GM18867 (cell line): ENCODE data around the gene TRIM54.

ENCODE experiments used
- ATAC-seq: cut with Tn5 transposase; IDR thresholded peaks from one replicate; pipeline ENCODE4 v1.9.1; 2021; ENCODE audit warnings: mild to moderate bottlenecking, moderate library complexity; ENCODE audit not compliant: unreplicated experiment

TRIM54 gene, protein sequence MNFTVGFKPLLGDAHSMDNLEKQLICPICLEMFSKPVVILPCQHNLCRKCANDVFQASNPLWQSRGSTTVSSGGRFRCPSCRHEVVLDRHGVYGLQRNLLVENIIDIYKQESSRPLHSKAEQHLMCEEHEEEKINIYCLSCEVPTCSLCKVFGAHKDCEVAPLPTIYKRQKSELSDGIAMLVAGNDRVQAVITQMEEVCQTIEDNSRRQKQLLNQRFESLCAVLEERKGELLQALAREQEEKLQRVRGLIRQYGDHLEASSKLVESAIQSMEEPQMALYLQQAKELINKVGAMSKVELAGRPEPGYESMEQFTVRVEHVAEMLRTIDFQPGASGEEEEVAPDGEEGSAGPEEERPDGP

DNA sequence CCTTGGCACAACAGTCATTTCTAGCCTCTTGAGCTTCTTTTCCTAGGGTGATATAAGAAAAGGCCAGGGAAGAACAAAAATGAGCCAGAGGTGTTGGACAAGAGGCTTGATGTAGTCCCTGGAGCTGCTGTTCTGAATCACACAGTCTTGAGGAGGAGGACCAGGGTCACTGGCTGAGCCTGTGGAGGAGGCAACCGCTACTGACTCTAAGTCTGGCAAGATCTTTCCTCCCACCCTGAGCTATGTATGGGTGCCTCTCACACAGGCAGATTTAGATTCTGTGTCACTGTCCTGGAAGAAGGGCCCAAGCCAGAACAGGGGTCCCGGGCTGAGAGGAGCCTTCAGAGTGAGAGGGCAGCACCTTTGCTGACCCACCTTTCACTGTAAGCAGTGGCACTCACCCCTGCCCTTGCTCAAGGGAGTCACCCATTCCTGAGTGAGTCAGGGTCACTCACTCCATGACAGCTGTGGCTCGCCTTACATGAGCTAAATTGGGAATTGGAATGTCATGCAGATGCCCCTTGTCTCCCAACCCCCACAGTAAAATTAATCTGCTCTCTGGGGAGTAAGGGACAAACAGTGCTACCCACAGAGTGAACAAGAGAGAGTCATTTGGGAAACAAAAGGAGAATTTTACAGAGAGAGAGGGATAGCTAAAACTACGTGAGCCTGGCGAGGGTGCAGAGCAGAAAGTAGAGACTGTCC is at the start of gene TRIM54:
Gene TRIM54, plus strand, starts transcription at position 575 of the 705 bp plus-strand sequence. CDS start 303 bp downstream, outside the sequence.
- ATAC-seq = no peak

GRCh38 chr2:27233341-27233740 is 48.9 kb upstream of the TRIM54 start:
- ATAC-seq = no peak

- no peak for ATAC-seq
Measured at GRCh38 chr2:27236136-27236535, 46.1 kb upstream of the TRIM54 start.

DNA sequence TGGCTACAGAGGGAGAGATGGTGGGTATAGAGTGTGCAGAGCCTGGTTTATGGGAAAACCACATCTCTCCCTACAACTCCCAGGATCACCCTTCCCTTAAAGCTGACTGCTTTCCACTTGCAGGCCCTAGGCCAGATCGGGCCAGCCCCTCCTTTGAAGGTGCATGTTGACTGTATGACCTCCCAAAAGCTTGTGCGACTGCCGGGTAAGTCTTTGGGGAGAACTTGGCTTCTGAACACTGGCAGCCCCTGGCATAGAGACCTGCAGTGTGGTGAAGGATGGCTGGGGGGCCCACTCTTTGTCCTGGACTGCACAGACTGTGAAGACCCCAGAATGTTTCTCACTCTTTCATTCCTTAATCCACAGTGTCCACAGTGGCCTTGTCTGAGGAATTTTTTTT is 45.6 kb upstream of the TRIM54 start:
- no peak for ATAC-seq

DNA sequence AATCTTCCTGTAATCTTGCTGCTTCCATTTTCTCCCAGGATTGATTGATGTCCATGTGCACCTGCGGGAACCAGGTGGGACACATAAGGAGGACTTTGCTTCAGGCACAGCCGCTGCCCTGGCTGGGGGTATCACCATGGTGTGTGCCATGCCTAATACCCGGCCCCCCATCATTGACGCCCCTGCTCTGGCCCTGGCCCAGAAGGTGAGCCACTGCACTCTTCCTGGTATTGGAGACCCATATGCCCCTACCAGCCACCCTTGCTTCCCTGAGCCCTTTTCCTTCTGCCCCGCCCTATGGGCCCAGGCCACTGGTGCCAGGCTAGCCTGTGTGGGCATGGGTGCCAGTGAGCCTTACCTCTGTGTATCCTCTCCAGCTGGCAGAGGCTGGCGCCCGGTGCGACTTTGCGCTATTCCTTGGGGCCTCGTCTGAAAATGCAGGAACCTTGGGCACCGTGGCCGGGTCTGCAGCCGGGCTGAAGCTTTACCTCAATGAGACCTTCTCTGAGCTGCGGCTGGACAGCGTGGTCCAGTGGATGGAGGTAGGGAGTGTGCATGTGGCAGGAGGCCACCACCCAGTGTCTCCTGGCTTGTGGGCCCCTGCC is 44.8 kb upstream of the TRIM54 start:
- no peak for ATAC-seq

GRCh38 chr2:27238976-27239375 is 43.3 kb upstream of the TRIM54 start:
- ATAC-seq = no peak

DNA sequence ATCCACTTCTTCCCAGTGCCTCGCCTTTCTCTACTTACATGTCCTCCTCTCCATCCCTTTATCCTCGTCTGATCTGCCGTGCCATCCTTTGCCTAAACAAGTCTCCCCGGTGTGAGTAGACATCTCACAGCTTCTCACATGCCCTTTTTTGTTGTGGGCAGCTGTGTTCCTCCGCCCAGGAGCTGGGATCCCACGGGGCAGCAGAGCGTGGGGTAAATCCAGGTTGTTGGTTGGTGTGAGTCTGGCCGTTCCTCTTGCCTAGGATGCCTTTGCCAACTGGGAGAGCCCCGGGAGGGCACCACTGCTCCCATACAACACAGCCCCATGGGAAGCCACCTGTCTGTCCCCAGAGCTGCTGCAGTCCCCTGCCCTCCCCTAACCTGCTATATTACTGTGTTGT is 41.8 kb upstream of the TRIM54 start:
- ATAC-seq = no peak

- ATAC-seq = no peak
Measured at GRCh38 chr2:27241761-27242613, 40.2 kb upstream of the TRIM54 start.

- ATAC-seq = no peak
Measured at GRCh38 chr2:27242614-27242951, 39.6 kb upstream of the TRIM54 start.

GRCh38 chr2:27243391-27244130 is 38.7 kb upstream of the TRIM54 start:
- no peak for ATAC-seq

DNA sequence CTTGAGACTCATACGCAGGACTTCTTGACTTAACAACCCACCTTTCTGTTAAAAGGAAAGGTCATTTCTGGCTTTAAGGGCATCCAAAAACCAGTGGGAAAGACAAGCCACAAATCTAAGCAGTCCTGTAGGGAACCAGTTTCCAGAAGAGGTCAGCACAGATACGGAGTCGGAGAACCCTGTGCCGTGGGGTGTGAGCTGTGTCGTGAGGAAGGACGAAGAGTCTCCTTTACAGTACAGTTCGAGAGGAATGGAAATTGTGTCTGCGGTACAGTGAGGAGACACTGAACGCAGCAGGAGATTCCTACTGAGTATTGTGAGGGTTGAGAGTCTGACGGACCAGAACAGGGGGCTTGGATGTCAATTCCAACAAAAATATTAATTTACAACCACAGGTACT is 37.1 kb upstream of the TRIM54 start:
- ATAC-seq = no peak

DNA sequence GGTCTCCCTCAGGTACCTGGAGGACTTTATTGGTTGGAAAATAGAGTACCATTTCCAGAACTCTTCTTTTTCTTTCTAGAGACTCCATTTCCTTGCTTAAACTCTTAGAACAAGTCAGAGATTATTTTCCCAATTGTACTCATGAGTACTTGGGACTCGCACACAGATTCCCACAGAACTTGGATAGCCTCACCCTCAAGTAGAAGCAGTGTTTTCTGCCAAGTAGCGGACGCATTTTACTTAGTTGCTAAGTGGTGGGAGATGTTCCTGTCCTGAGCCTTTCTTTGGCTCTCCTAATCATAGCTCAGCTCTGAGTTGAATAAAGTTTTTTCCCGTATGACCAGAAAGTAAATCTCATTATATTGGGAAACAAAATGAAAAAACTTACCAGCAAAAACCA is 36.6 kb upstream of the TRIM54 start:
- ATAC-seq = no peak

DNA sequence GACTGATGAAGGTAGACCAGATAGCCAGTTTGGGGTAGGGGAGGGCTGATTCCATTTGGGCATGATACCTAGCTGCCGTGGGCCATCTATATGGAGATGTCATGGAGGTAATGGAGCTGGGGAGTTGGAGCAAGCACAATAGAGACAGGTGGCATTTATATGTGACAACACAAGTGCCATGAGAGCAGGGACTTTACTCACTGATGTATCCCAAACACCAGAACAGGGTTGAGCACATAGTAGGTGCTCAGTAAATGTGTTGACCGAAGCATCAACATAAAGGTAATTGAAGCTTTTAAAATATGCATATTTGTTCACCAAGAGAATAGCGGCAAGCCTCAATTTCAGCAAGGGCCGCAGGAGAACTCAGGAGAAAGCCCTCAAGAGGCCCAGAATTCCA is 34.3 kb upstream of the TRIM54 start:
- ATAC-seq = no peak

GRCh38 chr2:27249159-27249890 is 32.9 kb upstream of the TRIM54 start:
- ATAC-seq = no peak

GRCh38 chr2:27249891-27250651 is 32.2 kb upstream of the TRIM54 start:
- ATAC-seq = no peak

DNA sequence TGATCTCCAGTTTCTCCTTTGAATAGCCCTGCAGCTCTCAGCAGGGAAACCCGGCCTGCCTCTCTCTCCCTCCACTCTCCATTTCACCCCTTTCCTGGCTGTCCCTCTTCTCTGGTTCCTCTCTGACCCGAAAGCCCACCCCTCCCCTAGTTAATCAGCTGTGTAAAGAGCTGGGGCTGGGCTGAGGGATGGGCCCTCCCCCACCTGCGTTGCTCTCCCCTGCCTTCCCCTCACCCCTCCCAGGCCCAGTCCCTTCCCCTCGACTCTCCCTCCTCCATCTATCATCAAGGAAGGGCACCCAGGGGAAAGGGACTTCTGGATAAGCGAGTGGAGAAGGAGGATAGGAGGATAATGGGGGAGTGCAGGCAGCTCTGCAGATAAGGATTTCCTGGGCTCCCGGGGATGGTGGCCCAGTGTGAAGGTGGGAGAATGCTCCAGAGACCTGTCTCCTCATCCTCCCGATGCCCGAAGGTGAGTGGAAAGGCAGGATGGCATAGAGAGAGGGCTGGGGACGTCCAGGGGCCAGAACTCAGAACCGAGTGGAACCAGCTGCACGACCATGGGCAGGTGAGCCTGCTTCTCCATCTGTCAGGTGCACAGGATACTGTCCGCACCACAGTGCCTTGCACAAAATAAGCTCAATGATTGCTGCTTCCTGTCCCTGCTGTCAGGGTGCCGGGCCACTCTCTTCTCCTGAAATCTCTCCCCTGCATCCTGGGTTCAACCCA is 31.4 kb upstream of the TRIM54 start:
- no peak for ATAC-seq

DNA sequence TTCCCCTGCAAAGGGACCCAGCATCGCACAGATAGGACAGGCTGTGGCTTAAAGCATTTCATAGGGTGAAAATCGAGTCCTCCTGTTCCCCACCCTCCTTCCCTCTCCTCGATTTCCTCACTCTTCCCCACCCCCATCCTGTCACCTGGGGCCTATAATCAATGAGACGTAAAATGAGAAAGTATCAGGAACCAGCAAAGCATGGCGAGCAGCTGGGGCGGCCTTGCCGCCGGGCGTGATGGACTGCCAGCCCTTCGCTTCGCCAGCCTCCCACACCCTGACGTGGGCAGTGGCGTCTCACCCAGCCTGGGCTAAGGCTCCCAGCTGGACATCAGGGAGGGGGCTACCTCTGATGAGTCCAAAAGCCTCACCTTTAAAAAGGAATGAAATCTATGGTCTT is 30.5 kb upstream of the TRIM54 start:
- no peak for ATAC-seq

GRCh38 chr2:27255187-27255586 is 27.0 kb upstream of the TRIM54 start:
- no peak for ATAC-seq
